Motor neuron (in vitro differentiated cells): ENCODE data around the gene BHLHE23. TPM values are rescaled to one million over a fixed set of nuclear protein-coding genes. Genes with fewer than 3 reads are reported as not detected.
"Not testable (repeated sequence)": the region's sequence is repeated elsewhere in the genome, so short reads cannot be mapped to it uniquely, and the experiment has no call there.

Source experiments
- ATAC-seq, 8 experiments: fragments of 200-7000 bp; cut with Tn5 transposase; replicated peaks in 6 of 8; 2 replicates each; pipeline ENCODE4 v1.8.0; 2021; ENCODE audit warnings: mild to moderate bottlenecking in 8 of 8, moderate library complexity in 8 of 8
- H3K27ac ChIP-seq, 2 donors: fragments of 250-450 bp; sonication (Bioruptor Pico); 2 replicates each; pipeline ENCODE4 v1.9.0; 2021; ENCODE audit warnings: antibody characterized with exemption in 2 of 2, mild to moderate bottlenecking in 2 of 2, moderate library complexity in 1 of 2
- H3K4me1 ChIP-seq, 2 donors: fragments of 250-450 bp; sonication (Bioruptor Pico); replicated peaks in 1 of 2; 2 replicates each; pipeline ENCODE4 v1.6.1; 2021; ENCODE audit warnings: antibody characterized with exemption in 2 of 2, mild to moderate bottlenecking in 2 of 2, moderate library complexity in 1 of 2
- H3K4me3 ChIP-seq, 5 donors: fragments of 250-450 bp; sonication (Bioruptor Pico); 2 replicates each; pipeline ENCODE4 v1.9.0; 2021; ENCODE audit warnings: antibody characterized with exemption in 5 of 5, mild to moderate bottlenecking in 5 of 5, moderate library complexity in 4 of 5
- WGBS, 10 experiments: fragments of 450-650 bp; shearing (Covaris generic); methylation state at CpG; one replicate each; pipeline ENCODE4 v1.0.0; 2022; 5-methylcytosine and 5-hydroxymethylcytosine counted together
- in situ Hi-C, 9 experiments: fragments of 400-800 bp; cut with MboI; loops; one replicate each; pipeline ENCODE4 v1.15.0; 2021; ENCODE audit warnings: low sequenced_read_pairs in 9 of 9, low pct_unique_long_range_greater_than_20kb in 2 of 9; ENCODE audit not compliant: unreplicated experiment in 9 of 9
- total RNA-seq, 8 experiments: library from RNA; unstranded; fragments of 300-600 nt; gene quantifications; 2 replicates each; pipeline versions ENCODE4 v1.2.3 to v1.2.4, GENCODE V29; 2022

Gene BHLHE23
- total RNA-seq, 8 experiments from 2014 or later = 0.21 to 0.52 (median 0.22) TPM; not detected in 5

DNA sequence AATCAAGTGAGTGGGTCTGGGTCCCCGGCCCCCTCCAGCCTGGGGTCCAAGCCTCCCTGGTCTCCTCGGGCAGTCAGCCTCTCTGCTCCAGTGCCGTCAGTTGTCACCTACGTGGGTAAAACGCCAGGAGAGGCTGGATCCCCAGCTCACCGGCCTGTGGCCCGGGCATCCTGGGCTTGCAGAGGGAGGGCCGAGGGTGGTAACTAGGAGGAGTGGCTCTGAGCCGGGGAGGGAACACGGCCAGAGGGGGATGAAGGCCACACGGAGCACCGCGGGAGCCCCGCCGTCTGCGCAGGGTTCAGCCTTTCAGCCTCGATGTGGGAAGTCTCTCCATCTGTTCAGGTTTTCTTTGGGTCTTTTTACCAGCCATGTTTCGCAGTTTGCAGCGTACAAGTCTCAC lies 29.5 kb upstream of the BHLHE23 start:
- 15 to 100% (median 74%) methylated on average over 1 to 12 of the region's 19 CpGs; no CpG with 5 or more reads in 5 of the 10 experiments for WGBS, 10 experiments
- Histone ChIP-seq H3K4me1 (peaks cover 17 to 32% of the 10 kb centered on the region in 2 donors), H3K27ac (no peak overlapping the region), H3K4me3 (no peak overlapping the region)
- in situ Hi-C loops = no loop called here
- ATAC-seq = no peak

DNA sequence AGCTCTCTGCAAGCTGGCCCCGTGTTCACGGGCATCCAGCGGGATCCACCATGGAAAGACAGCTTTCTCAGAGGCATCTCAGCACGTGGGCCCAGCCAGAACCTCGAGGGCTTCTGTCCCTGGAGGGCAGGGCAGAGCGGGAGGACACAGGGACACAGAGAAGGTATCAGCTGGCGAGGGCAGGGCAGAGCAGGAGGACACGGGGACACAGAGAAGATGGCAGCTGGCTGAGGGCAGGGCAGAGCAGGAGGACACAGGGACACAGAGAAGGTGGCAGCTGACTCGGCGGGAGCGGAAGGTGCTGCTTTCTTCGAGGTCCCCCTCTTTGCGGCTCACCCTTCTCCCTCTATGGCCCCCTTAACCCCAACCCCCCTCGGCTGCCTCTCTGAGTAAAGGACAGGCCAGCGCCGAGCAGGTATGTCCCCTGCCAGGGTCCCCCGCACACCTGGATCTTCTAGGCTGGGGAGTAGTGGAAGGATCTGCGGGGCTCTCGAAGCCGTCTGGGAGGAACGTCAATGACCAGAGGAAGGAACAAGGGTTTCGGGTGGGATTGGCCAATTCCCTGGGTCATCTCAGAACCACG lies 28.9 kb upstream of the BHLHE23 start:
- in situ Hi-C loops = no loop called here
- ATAC-seq = no peak
- H3K4me1 ChIP-seq = peaks cover 17 to 32% of the 10 kb centered on the region in 2 donors
- 13 to 100% (median 93%) methylated on average over 1 to 8 of the region's 23 CpGs; no CpG with 5 or more reads in 3 of the 10 experiments for WGBS, 10 experiments
- H3K27ac ChIP-seq = no peak overlapping the region
- H3K4me3 ChIP-seq = no peak overlapping the region

DNA sequence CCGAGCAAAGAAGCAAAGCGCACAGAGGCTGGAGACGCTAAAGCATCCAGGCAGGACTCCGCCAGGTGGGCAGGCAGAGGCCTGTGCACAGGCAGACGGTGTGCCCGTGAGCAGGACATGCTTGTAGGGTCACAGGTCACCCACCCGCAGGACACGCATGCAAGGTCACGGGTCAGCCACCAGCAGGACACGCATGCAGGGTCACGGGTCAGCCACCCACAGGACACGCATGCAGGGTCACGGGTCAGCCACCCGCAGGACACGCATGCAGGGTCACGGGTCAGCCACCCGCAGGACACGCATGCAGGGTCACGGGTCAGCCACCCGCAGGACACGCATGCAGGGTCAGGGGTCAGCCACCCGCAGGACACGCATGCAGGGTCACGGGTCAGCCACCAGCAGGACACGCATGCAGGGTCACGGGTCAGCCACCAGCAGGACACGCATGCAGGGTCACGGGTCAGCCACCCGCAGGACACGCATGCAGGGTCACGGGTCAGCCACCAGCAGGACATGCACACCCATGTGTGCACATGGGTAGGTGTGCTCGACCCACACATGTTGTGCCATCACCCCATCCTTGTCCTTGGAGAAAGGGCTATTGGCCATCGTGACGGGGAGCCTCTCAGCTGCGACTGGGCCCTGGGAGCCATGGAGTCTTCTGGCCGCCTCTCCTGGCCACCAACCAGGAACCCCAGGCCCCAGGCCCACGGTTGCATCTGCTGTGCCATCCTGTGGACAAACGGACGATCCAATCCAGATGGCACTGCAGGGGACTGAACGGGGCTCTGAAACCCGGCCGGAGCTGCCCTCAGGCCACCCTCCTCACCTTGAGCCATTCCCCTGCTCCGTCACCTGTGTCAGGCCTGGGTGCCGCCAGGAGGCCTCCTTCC lies 28.2 kb upstream of the BHLHE23 start:
- peaks cover 23 to 37% of the 10 kb centered on the region in 2 donors for H3K4me1 ChIP-seq
- WGBS, 10 experiments = 74 to 100% (median 79%) methylated on average over 1 to 6 of the region's 44 CpGs; no CpG with 5 or more reads in 6 of the 10 experiments
- ATAC-seq, H3K27ac ChIP-seq, H3K4me3 ChIP-seq, in situ Hi-C loops: not testable (repeated sequence)

DNA sequence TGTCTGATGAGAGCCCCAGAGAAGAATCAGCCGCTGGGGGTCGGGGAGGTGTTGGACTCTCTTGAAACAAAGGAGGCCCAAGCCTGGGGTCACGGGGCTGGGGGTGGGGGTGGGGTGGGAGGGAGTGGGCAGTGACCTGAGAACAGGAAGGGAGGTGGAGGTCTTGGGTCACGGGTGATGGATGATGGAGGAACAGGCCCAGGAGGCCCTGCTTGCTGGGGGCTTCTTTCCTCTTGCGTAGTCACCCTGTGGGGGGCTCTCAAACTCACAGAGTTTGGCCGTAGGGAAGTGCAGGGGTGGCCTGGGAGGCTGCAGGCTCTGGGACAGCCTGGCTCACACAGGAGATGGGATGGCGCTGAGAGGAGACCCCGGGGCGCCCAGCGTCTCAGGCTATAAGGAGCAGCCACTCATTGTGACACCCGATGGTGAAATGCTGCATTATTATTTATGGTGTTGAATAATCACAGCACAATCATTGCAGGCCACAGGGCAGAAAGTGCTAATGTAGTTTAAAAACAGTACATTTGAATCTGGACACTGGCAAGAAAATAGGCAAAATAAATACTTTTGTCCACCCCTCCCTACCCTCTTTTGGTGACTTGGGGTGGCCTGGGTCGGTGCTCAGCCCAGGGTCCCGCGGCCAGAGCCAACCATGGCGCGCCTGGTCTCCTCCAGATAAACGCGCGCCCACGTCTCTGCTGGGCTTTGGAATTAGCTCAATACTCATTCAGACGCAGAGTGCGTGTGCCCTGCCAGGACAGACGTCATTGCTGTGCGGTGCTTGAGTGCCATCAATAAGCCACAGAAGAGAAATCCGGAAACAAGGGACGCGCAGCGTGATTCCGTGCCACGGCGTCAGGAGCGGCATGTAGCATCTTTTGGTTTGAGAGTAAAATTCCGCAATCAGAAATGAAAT lies 27.3 kb upstream of the BHLHE23 start:
- Histone ChIP-seq H3K4me1 (peaks cover 29 to 45% of the 10 kb centered on the region in 2 donors), H3K27ac (peak overlapping the region in 1 of 2 donors; percentile 3), H3K4me3 (no peak overlapping the region)
- in situ Hi-C loops = no loop called here
- WGBS, 10 experiments = 20 to 100% (median 75%) methylated on average over 1 to 13 of the region's 33 CpGs; no CpG with 5 or more reads in 4 of the 10 experiments
- ATAC-seq = peak in 3 of 8 experiments; percentile 5 to 15 (median 10)

DNA sequence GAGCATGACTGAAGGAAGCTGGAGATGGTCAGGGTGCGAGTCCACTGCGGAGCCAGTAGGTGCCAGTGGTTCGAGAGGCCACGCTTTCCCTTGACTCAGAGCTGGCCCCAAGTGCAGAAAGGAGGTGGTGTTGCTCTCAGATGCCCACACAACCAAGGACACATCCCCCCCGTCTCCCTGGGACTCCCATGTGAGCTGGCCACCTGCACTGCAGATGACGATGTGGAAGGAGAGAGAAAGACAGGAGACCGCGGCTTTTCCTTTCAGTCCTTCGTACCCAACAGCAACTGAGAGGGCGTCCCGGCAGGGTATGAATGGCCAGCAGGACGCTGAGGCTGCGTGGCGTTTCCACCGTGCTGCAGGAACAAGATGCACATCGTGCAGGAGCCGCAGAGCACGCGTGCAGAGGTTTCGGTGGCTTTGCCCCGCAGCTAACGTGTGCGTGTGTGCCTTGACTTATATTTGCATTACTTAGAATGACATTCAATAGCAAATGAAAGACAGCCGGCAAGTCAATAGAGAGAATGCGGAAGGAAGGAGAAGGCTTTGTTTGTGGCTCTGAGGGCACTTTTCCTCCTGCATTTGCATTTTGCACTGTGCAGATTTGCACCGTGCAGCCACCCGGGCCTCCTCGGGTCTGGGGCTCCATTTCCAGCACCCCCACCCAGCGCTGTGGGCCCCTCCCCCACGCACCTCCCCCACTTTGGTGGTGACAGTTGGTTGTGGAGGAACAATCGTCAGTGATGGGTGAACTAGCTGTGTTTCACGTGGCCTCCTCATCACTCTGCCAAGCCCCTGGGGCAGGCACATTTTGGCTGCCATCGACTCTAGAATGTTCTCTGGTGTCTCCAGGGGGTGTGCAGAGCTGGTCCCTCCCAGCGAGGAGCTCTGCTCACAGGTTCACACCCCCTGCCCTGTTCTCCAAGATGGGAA lies 26.4 kb upstream of the BHLHE23 start:
- 0 to 70% (median 8%) methylated on average over 1 to 16 of the region's 34 CpGs; no CpG with 5 or more reads in 1 of the 10 experiments for WGBS, 10 experiments
- in situ Hi-C loops = no loop called here
- Histone ChIP-seq H3K4me1 (peaks cover 34 to 50% of the 10 kb centered on the region in 2 donors), H3K27ac (peak overlapping the region in 1 of 2 donors; percentile 12), H3K4me3 (no peak overlapping the region)
- ATAC-seq = peak; percentile 37 to 72 (median 60)

DNA sequence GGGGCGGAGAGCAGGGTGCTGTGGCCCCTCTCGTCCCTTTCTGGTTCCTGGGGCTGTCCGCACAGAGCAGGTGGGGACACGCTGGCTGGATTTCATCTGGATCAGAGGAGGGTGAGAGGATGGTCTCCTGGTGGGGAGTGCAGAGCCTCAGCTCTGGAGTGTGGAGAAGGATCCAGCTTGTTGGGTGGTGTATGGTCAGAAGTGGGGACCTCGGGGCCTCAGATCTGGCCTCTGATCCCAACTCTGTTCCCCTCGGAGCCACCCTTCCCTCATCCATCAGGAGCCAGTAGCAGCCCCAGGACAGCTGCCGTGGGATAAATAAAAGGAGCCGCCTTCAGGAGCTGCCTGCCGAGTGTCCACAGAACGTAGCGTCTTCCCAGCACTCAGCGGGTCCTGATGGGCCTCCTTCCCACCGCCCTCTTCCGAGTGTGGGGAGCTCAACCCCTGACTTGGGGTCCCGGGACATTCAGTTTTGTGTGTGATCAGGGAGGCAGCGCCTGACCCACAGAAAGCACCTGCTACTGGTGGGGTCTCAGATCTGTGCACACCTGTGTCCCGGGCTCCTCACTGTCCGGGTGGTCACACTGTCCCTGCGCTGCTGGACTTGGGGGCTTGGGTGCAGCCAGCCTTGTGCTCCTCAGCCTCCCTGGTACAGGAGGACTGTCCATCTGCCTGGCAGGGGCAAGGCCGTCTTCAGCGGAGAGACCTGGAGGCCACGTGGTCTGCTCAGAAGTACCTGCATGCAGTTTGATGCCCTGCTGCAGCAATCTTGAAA lies 25.4 kb upstream of the BHLHE23 start:
- in situ Hi-C loops = no loop called here
- no peak overlapping the region for H3K27ac ChIP-seq

DNA sequence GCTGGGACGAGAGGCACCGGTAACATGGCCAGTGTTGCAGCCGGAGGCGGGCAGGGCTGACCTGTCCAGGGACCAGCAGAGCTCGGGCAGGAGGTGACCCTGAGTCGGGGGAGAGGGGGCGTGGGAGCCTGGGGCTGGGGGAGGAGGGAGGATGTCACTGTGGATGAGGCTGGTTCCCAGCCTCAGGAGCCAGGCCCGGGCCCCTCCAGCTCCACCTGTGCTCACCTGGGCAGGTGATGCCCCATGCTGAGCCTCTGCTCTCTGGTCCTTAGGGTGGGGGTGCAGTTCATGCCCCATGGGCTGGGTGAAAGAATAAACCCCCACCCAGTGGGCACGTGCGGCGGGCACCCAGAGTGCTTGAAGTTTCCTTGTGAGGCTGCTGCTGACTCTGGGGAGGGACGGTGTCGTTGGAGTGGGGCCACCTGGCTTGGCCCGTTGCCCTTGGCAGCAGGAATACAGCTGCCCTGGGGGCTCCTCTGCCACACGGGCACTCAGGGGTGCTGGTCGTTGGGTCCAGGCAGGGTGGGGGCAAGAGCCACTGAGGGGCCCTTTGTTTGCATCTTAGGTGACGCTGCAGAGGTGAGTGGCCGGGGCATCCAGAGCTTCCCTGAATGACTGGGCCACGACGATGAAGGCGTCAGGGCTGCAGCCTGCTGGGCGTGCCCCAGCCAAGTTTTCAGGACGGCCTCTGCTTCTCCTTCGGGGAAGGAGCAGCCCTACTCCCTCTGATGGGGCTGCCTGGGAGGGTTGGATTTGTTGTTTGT lies 24.7 kb upstream of the BHLHE23 start:
- Histone ChIP-seq H3K4me1 (peaks cover 40 to 60% of the 10 kb centered on the region in 2 donors), H3K27ac (no peak overlapping the region), H3K4me3 (no peak overlapping the region)
- ATAC-seq = peak in 1 of 8 experiments; percentile 24
- in situ Hi-C loops = no loop called here
- 100% methylated on average over 1 of the region's 24 CpGs; no CpG with 5 or more reads in 9 of the 10 experiments for WGBS, 10 experiments

More for the DNA sequence above, 25.4 kb upstream of the BHLHE23 start:
- peaks cover 40 to 57% of the 10 kb centered on the region in 2 donors for H3K4me1 ChIP-seq
- no peak for ATAC-seq
- WGBS, 10 experiments = 6 to 100% (median 66%) methylated on average over 1 to 6 of the region's 22 CpGs; no CpG with 5 or more reads in 5 of the 10 experiments
- no peak overlapping the region for H3K4me3 ChIP-seq

DNA sequence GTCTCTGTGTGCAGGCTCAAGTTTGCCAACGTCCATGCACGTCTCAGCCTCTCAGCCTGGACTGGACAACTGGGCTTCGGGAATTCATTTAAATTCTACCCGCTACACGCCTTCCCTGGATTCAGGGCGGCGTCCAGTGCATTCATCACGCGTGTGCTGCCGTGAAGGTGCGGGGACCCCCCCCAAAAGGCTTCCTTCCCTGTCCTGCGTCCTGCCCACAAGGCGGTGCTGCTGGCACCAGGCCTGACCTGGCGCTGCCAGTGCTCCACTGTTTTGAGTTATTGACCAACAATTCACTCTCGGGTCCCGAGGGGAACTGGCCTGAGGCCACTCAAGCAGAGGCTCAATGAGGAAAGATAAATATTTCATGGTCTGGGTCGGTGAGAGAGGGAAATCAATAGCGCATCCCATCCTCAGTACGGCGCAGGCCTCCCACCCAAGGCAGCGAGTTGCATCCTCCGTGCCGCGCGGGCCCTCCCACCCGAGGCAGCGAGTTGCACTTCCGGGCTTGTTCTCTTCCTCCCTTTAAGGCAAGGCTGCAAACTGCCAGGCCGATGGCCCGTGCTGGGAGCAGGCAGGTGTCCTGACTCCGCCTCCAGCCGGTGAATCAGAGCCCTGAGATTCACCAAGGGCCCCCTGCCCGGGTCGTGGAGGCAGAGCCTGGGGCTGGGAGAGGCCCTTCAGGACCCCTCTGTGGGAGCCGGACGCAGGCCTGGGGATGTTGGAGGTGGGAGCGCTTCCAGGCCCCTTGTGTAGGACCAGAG lies 22.8 kb upstream of the BHLHE23 start:
- in situ Hi-C loops = no loop called here
- Histone ChIP-seq H3K4me3 (no peak overlapping the region), H3K27ac (peak overlapping the region; percentile 14 to 68), H3K4me1 (peaks cover 49 to 73% of the 10 kb centered on the region in 2 donors)
- peak in 5 of 8 experiments; percentile 49 to 73 (median 49) for ATAC-seq
- WGBS, 10 experiments = 0 to 76% (median 39%) methylated on average over 1 to 21 of the region's 37 CpGs; no CpG with 5 or more reads in 1 of the 10 experiments

DNA sequence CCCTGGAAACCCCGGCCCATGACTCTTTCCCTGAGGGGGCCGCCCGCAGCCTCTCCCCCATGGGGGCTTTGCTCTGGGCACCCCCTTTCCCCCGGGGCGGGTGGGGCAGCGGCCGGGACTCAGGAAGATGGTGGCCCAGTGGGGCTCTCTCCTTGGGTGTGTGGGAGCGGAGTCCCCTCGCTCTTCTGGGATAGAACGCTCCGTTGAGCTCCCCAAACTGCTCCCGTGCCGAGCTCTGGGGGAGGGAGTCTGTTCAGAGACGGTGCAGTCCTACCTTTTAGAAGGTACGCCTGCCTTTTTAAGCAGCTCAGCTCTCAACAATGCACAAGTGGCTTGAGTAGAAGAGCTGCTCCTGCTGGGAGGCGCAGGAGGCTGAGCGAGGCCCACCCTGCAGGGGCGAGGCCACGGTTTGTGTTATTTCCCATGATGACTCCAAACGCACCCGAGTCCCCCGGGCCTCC lies 21.7 kb upstream of the BHLHE23 start:
- in situ Hi-C loops = no loop called here
- ATAC-seq = no peak

DNA sequence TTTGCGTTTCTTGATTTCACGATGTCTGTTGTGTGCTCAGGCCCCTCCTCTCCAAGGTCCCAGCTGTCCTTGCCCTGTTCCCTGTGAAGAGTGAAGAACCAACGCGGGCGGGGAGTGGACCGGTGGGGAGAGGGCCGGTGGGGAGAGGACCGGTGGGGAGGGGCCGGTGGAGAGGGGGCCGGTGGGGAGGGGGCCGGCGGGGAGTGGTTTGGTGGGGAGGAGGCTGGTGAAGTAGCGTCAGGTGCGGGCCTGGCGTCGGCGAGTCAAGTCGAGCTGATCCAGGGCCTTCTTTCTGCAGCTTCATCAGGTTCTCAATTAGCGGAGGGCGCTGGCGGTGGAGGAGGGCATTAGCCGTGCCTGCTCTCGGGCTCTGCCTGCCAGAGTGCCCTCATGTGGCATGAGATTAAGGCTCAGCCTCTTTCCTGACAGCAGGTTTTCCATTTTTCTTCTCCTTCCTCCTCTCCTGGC lies 21.2 kb upstream of the BHLHE23 start:
- Histone ChIP-seq H3K4me1 (peaks cover 36 to 69% of the 10 kb centered on the region in 2 donors), H3K27ac (no peak overlapping the region), H3K4me3 (no peak overlapping the region)
- ATAC-seq = peak in 5 of 8 experiments; percentile 9 to 69 (median 61)
- in situ Hi-C loops = no loop called here
- WGBS, 10 experiments = 0 to 81% (median 20%) methylated on average over 1 to 3 of the region's 23 CpGs; no CpG with 5 or more reads in 7 of the 10 experiments

More for the DNA sequence above, 21.7 kb upstream of the BHLHE23 start:
- 67% methylated on average over 4 of the region's 22 CpGs; no CpG with 5 or more reads in 9 of the 10 experiments for WGBS, 10 experiments
- Histone ChIP-seq H3K27ac (no peak overlapping the region), H3K4me1 (peaks cover 42 to 73% of the 10 kb centered on the region in 2 donors), H3K4me3 (no peak overlapping the region)
